ENCODE results near the gene VCPKMT.

DNA sequence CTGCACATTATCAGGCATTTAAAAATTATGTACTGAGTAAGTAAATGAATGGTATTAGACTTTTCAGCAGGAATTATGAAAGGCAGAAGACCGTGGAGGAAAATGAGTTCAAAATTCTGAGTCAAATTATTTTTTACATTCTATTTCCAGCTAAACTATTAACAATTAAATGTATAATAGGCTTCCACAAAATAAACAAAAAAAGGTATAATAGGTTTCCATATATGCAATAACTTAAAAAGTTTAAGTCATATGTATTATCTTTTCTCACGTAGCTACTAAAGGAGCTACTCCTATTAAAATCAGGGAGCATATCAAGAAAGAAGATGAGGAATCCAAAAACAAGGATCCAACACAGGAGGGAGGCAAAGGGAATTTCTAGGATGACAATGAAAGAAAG, 11.4 kb upstream of the VCPKMT start:
- TF ChIP-seq CTCF (IDR thresholded peaks at IDR 0.05; ENCODE audit: low read depth, low read length) (no peak), EZH2phosphoT487 (IDR thresholded peaks at IDR 0.05; ENCODE audit: low read depth) (no peak)

Data from OCI-LY3 (cell line).